ENCODE measurements around the gene RAD18.

RAD18 gene

GRCh38 chr3:8978551-8978950, 15.3 kb upstream of the RAD18 start:
- peaks cover 20% of the 10 kb centered on the region for H3K27me3 ChIP-seq (ENCODE audit: control insufficient read depth, low read length)

GRCh38 chr3:8976540-8977182, 13.4 kb upstream of the RAD18 start:
- H3K27ac ChIP-seq (ENCODE audit: low read depth, low read length): no peak overlapping the region
- H3K4me3 ChIP-seq (ENCODE audit: low read length): no peak overlapping the region
- H3K4me2 ChIP-seq (ENCODE audit: low read length): no peak overlapping the region
- peaks cover 20% of the 10 kb centered on the region for H3K27me3 ChIP-seq (ENCODE audit: control insufficient read depth, low read length)
- no peaks in the 10 kb centered on the region for H3K79me2 ChIP-seq (ENCODE audit: control insufficient read depth, low read length)
- no peaks in the 10 kb centered on the region for H3K36me3 ChIP-seq (ENCODE audit: control insufficient read depth, low read length)
- no peaks in the 10 kb centered on the region for H3K9me3 ChIP-seq (ENCODE audit: control insufficient read depth, insufficient read depth, low read length)
- no peak for TF ChIP-seq EZH2phosphoT487 (IDR thresholded peaks at IDR 0.05; ENCODE audit: borderline replicate concordance, low read length)
- no peak for TF ChIP-seq CTCF (IDR thresholded peaks at IDR 0.05; ENCODE audit: low read depth, low read length, poor library complexity, severe bottlenecking)
- no peaks in the 10 kb centered on the region for H3F3A ChIP-seq (ENCODE audit: control insufficient read depth, insufficient read depth)
- no peaks in the 10 kb centered on the region for H4K20me1 ChIP-seq (ENCODE audit: control insufficient read depth, insufficient read depth, low read depth, low read length)
- no peaks in the 10 kb centered on the region for H3K9me2 ChIP-seq (replicated peaks; ENCODE audit: control insufficient read depth, low read length)
- H3K4me1 ChIP-seq (ENCODE audit: control insufficient read depth, low read length): no peaks in the 10 kb centered on the region

More at GRCh38 chr3:8978551-8978950, 15.3 kb upstream of the RAD18 start:
- Histone ChIP-seq H3K9me3 (ENCODE audit: control insufficient read depth, insufficient read depth, low read length) (no peaks in the 10 kb centered on the region), H3K27ac (ENCODE audit: low read depth, low read length) (no peak overlapping the region), H3K36me3 (ENCODE audit: control insufficient read depth, low read length) (no peaks in the 10 kb centered on the region), H3K4me3 (ENCODE audit: low read length) (no peak overlapping the region), H3F3A (ENCODE audit: control insufficient read depth, insufficient read depth) (no peaks in the 10 kb centered on the region), H3K9me2 (replicated peaks; ENCODE audit: control insufficient read depth, low read length) (no peaks in the 10 kb centered on the region), H4K20me1 (ENCODE audit: control insufficient read depth, insufficient read depth, low read depth, low read length) (no peaks in the 10 kb centered on the region), H3K79me2 (ENCODE audit: control insufficient read depth, low read length) (no peaks in the 10 kb centered on the region), H3K4me1 (ENCODE audit: control insufficient read depth, low read length) (no peaks in the 10 kb centered on the region), H3K4me2 (ENCODE audit: low read length) (no peak overlapping the region)
- no peak for TF ChIP-seq EZH2phosphoT487 (IDR thresholded peaks at IDR 0.05; ENCODE audit: borderline replicate concordance, low read length)
- TF ChIP-seq CTCF (IDR thresholded peaks at IDR 0.05; ENCODE audit: low read depth, low read length, poor library complexity, severe bottlenecking): no peak

GRCh38 chr3:8975081-8976020, 12.1 kb upstream of the RAD18 start:
- H3K4me1 ChIP-seq (ENCODE audit: control insufficient read depth, low read length): no peaks in the 10 kb centered on the region
- H3K27ac ChIP-seq (ENCODE audit: low read depth, low read length): no peak overlapping the region
- no peaks in the 10 kb centered on the region for H3K36me3 ChIP-seq (ENCODE audit: control insufficient read depth, low read length)
- no peak overlapping the region for H3K4me3 ChIP-seq (ENCODE audit: low read length)
- H3K27me3 ChIP-seq (ENCODE audit: control insufficient read depth, low read length): peaks cover 19% of the 10 kb centered on the region
- no peaks in the 10 kb centered on the region for H3F3A ChIP-seq (ENCODE audit: control insufficient read depth, insufficient read depth)
- TF ChIP-seq CTCF (IDR thresholded peaks at IDR 0.05; ENCODE audit: low read depth, low read length, poor library complexity, severe bottlenecking): no peak
- TF ChIP-seq EZH2phosphoT487 (IDR thresholded peaks at IDR 0.05; ENCODE audit: borderline replicate concordance, low read length): no peak
- H3K9me2 ChIP-seq (replicated peaks; ENCODE audit: control insufficient read depth, low read length): no peaks in the 10 kb centered on the region
- H3K9me3 ChIP-seq (ENCODE audit: control insufficient read depth, insufficient read depth, low read length): no peaks in the 10 kb centered on the region
- no peaks in the 10 kb centered on the region for H4K20me1 ChIP-seq (ENCODE audit: control insufficient read depth, insufficient read depth, low read depth, low read length)
- no peaks in the 10 kb centered on the region for H3K79me2 ChIP-seq (ENCODE audit: control insufficient read depth, low read length)
- no peak overlapping the region for H3K4me2 ChIP-seq (ENCODE audit: low read length)
